ENCODE measurements around the gene GMDS. TPM values are rescaled to one million over a fixed set of nuclear protein-coding genes. Genes with fewer than 3 reads are reported as not detected.
A peak's percentile ranks its signal among the peaks of the same experiment; 100 is the strongest.

GMDS gene
- total and polyA plus RNA-seq, 2 of the 13 experiments (the other 11 are each of a cell fraction or from before 2014, with no cell fraction given), result 64.4 to 112 TPM

DNA sequence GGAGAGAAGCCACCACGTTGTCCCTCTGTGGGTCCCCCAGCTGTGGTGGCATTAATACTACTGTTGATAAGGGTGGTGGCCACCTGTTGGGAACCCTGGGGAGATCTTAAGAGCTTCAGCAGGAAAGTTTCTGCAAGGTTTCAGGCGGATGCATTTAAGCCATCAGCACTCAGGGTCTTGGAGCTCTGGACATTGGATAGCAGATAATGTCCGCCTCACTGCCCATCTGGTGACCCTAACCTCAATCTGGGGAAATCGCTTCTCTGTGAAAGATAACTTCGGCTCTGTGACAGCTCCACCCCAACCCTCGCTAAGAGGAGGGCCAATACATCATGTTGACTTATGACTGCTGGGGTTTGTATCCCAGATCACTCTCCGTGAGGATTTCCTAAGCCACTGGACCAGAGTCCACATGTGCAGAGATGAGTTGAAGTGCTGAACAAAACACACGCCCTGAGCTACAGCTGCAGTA lies 542.8 kb downstream of the GMDS start (continued):
- TF ChIP-seq SUZ12 (IDR thresholded peaks at IDR 0.05; ENCODE audit: low read depth, low read length) (no peak), RFXAP (CRISPR knock-in tag; IDR thresholded peaks at IDR 0.05; ENCODE audit: borderline replicate concordance) (no peak), ETV5 (CRISPR knock-in tag; IDR thresholded peaks at IDR 0.05; ENCODE audit: borderline replicate concordance) (no peak), CC2D1A (CRISPR knock-in tag; IDR thresholded peaks at IDR 0.05) (no peak), RBFOX2 (IDR thresholded peaks at IDR 0.05; ENCODE audit: low read depth, low read length) (no peak), ZSCAN22 (CRISPR knock-in tag; IDR thresholded peaks at IDR 0.05) (no peak), MLLT10 (CRISPR knock-in tag; IDR thresholded peaks at IDR 0.05) (no peak), HNF4A (CRISPR knock-in tag; IDR thresholded peaks at IDR 0.05) (peak; percentile 93), ARID2 (CRISPR knock-in tag; IDR thresholded peaks at IDR 0.05; ENCODE audit: borderline replicate concordance) (no peak), CENPX (CRISPR knock-in tag; IDR thresholded peaks at IDR 0.05) (no peak), IKZF1 (IDR thresholded peaks at IDR 0.05) (no peak), GATAD2A (CRISPR knock-in tag; IDR thresholded peaks at IDR 0.05) (0 out of 2 replicates have a peak, but pooled peaks have one; percentile 39), ZNF672 (CRISPR knock-in tag; IDR thresholded peaks at IDR 0.05) (no peak), MXD4 (CRISPR knock-in tag; IDR thresholded peaks at IDR 0.05) (no peak; the same call in 1 of the 2 replicates), FOXA3 (CRISPR knock-in tag; IDR thresholded peaks at IDR 0.05) (peak; percentile 76), RFXANK (CRISPR knock-in tag; IDR thresholded peaks at IDR 0.05) (no peak)
- TF ChIP-seq, protein P1, sequence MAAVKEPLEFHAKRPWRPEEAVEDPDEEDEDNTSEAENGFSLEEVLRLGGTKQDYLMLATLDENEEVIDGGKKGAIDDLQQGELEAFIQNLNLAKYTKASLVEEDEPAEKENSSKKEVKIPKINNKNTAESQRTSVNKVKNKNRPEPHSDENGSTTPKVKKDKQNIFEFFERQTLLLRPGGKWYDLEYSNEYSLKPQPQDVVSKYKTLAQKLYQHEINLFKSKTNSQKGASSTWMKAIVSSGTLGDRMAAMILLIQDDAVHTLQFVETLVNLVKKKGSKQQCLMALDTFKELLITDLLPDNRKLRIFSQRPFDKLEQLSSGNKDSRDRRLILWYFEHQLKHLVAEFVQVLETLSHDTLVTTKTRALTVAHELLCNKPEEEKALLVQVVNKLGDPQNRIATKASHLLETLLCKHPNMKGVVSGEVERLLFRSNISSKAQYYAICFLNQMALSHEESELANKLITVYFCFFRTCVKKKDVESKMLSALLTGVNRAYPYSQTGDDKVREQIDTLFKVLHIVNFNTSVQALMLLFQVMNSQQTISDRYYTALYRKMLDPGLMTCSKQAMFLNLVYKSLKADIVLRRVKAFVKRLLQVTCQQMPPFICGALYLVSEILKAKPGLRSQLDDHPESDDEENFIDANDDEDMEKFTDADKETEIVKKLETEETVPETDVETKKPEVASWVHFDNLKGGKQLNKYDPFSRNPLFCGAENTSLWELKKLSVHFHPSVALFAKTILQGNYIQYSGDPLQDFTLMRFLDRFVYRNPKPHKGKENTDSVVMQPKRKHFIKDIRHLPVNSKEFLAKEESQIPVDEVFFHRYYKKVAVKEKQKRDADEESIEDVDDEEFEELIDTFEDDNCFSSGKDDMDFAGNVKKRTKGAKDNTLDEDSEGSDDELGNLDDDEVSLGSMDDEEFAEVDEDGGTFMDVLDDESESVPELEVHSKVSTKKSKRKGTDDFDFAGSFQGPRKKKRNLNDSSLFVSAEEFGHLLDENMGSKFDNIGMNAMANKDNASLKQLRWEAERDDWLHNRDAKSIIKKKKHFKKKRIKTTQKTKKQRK (IDR thresholded peaks at IDR 0.05; ENCODE audit: low read length), result no peak
- TF ChIP-seq, protein P2, sequence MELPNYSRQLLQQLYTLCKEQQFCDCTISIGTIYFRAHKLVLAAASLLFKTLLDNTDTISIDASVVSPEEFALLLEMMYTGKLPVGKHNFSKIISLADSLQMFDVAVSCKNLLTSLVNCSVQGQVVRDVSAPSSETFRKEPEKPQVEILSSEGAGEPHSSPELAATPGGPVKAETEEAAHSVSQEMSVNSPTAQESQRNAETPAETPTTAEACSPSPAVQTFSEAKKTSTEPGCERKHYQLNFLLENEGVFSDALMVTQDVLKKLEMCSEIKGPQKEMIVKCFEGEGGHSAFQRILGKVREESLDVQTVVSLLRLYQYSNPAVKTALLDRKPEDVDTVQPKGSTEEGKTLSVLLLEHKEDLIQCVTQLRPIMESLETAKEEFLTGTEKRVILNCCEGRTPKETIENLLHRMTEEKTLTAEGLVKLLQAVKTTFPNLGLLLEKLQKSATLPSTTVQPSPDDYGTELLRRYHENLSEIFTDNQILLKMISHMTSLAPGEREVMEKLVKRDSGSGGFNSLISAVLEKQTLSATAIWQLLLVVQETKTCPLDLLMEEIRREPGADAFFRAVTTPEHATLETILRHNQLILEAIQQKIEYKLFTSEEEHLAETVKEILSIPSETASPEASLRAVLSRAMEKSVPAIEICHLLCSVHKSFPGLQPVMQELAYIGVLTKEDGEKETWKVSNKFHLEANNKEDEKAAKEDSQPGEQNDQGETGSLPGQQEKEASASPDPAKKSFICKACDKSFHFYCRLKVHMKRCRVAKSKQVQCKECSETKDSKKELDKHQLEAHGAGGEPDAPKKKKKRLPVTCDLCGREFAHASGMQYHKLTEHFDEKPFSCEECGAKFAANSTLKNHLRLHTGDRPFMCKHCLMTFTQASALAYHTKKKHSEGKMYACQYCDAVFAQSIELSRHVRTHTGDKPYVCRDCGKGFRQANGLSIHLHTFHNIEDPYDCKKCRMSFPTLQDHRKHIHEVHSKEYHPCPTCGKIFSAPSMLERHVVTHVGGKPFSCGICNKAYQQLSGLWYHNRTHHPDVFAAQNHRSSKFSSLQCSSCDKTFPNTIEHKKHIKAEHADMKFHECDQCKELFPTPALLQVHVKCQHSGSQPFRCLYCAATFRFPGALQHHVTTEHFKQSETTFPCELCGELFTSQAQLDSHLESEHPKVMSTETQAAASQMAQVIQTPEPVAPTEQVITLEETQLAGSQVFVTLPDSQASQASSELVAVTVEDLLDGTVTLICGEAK (IDR thresholded peaks at IDR 0.05), result no peak
- TF ChIP-seq, protein P2 (CRISPR knock-in tag; IDR thresholded peaks at IDR 0.05), result no peak
- TF ChIP-seq, protein P3, sequence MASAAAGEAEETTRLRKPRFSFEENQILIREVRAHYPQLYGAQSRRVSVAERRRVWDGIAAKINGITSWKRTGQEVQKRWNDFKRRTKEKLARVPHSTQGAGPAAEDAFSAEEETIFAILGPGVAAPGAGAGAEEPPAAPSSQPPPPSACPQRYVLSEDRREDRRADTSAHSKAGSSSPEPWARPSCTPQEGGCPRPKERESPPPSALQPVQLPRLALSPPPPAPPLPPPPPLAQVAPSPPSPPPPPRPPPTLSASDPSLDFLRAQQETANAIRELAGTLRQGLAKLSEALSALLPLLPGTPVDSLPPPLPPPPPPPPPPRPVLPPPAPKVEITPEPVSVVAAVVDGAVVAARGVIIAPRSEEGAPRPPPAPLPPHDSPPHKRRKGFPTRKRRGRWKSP (CRISPR knock-in tag; IDR thresholded peaks at IDR 0.05), result no peak
